ENCODE data around the gene ATAT1. TPM values are rescaled to one million over a fixed set of nuclear protein-coding genes. Genes with fewer than 3 reads are reported as not detected.
"Not testable (repeated sequence)": the region's sequence is repeated elsewhere in the genome, so short reads cannot be mapped to it uniquely, and the experiment has no call there.

ATAT1 gene
- total and polyA plus RNA-seq, 2 of the 13 experiments (the other 11 are each of a cell fraction or from before 2014, with no cell fraction given): 9.2 to 23.6 TPM

DNA sequence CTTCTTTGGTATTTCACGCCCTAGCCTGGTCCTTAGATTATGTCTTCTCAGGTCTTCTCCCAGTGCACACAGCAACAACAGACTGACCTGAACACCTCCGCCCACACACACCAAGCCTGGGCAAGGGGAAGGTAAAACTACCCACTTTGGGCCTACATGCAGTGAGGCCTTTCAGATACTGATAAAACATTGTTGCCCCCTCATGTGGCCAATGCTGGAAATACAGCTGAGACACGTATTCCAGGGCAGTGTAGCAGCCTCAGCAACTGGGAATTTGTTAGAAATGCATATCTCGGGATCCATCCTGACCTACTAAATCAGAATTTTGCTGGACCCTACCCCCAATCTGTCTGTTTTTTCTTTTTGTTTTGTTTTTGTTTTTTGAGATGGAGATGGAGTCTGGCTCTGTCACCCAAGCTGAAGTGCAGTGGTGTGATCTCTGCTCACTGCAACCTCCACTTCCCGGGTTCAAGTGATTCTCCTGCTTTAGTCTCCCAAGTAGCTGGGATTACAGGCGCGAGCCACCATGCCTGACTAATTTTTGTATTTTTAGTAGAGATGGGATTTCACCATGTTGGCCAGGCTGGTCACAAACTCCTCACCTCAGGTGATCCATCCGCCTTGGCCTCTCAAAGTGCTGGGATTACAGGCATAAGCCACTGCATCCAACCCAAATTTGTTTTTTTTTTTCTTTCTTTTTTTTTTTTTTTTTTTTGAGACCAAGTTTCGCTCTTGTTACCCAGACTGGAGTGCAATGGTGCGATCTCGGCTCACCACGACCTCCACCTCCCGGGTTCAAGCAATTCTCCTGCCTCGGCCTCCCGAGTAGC lies 29.1 kb upstream of the ATAT1 start (continued):
- TF ChIP-seq, protein P1, sequence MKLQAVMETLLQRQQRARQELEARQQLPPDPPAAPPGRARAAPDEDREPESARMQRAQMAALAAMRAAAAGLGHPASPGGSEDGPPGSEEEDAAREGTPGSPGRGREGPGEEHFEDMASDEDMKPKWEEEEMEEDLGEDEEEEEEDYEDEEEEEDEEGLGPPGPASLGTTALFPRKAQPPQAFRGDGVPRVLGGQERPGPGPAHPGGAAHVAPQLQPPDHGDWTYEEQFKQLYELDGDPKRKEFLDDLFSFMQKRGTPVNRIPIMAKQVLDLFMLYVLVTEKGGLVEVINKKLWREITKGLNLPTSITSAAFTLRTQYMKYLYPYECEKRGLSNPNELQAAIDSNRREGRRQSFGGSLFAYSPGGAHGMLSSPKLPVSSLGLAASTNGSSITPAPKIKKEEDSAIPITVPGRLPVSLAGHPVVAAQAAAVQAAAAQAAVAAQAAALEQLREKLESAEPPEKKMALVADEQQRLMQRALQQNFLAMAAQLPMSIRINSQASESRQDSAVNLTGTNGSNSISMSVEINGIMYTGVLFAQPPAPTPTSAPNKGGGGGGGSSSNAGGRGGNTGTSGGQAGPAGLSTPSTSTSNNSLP (IDR thresholded peaks at IDR 0.05; ENCODE audit: low read depth, low read length): peak; percentile 80; the same call in 1 of the 2 replicates
- TF ChIP-seq POLR2A (IDR thresholded peaks at IDR 0.05; ENCODE audit: insufficient read depth in 1 of 2, low read depth in 2 of 2, low read length in 2 of 2): peak; percentile 47 to 60; a peak in 2 of 4 replicates
- TF ChIP-seq ZNF124 (CRISPR knock-in tag; IDR thresholded peaks at IDR 0.05): peak; percentile 31; the same call in 1 of the 2 replicates
- TF ChIP-seq HMG20B (CRISPR knock-in tag; conservative IDR thresholded peaks at IDR 0.05): 0 out of 2 replicates have a peak, but pooled peaks have one; percentile 13
- TF ChIP-seq RBM22 (optimal IDR thresholded peaks at IDR 0.05; ENCODE audit: low read length): peak; percentile 57
- 0 out of 2 replicates have a peak, but pooled peaks have one; percentile 21 for TF ChIP-seq KDM4B (CRISPR knock-in tag; IDR thresholded peaks at IDR 0.05)
- peak; percentile 61 for TF ChIP-seq TEAD3 (CRISPR knock-in tag; optimal IDR thresholded peaks at IDR 0.05; ENCODE audit: borderline replicate concordance)
- TF ChIP-seq KDM2A (CRISPR knock-in tag; IDR thresholded peaks at IDR 0.05; ENCODE audit: borderline replicate concordance, low read depth): 0 out of 2 replicates have a peak, but pooled peaks have one; percentile 49
- TF ChIP-seq NR2F6 (IDR thresholded peaks at IDR 0.05): not testable (repeated sequence)
- 0 out of 2 replicates have a peak, but pooled peaks have one; percentile 17 for TF ChIP-seq NR2F6 (CRISPR knock-in tag; IDR thresholded peaks at IDR 0.05)
- TF ChIP-seq, protein P2, sequence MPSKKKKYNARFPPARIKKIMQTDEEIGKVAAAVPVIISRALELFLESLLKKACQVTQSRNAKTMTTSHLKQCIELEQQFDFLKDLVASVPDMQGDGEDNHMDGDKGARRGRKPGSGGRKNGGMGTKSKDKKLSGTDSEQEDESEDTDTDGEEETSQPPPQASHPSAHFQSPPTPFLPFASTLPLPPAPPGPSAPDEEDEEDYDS (CRISPR knock-in tag; IDR thresholded peaks at IDR 0.05): 0 out of 2 replicates have a peak, but pooled peaks have one; percentile 29
- TF ChIP-seq IRF2 (CRISPR knock-in tag; IDR thresholded peaks at IDR 0.05): peak; percentile 46; the same call in 1 of the 2 replicates
- peak; percentile 78; the same call in 1 of the 2 replicates for TF ChIP-seq ZNF331 (CRISPR knock-in tag; IDR thresholded peaks at IDR 0.05)
- TF ChIP-seq ZNF205 (CRISPR knock-in tag; IDR thresholded peaks at IDR 0.05): peak; percentile 42; the same call in 1 of the 2 replicates
- TF ChIP-seq, protein P3, sequence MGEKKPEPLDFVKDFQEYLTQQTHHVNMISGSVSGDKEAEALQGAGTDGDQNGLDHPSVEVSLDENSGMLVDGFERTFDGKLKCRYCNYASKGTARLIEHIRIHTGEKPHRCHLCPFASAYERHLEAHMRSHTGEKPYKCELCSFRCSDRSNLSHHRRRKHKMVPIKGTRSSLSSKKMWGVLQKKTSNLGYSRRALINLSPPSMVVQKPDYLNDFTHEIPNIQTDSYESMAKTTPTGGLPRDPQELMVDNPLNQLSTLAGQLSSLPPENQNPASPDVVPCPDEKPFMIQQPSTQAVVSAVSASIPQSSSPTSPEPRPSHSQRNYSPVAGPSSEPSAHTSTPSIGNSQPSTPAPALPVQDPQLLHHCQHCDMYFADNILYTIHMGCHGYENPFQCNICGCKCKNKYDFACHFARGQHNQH (CRISPR knock-in tag; IDR thresholded peaks at IDR 0.05): peak; percentile 61; the same call in 1 of the 2 replicates
- TF ChIP-seq ZNF605 (CRISPR knock-in tag; IDR thresholded peaks at IDR 0.05): 0 out of 2 replicates have a peak, but pooled peaks have one; percentile 36
- peak; percentile 68; the same call in 1 of the 2 replicates for TF ChIP-seq ERF (CRISPR knock-in tag; IDR thresholded peaks at IDR 0.05)
- TF ChIP-seq, protein P4, sequence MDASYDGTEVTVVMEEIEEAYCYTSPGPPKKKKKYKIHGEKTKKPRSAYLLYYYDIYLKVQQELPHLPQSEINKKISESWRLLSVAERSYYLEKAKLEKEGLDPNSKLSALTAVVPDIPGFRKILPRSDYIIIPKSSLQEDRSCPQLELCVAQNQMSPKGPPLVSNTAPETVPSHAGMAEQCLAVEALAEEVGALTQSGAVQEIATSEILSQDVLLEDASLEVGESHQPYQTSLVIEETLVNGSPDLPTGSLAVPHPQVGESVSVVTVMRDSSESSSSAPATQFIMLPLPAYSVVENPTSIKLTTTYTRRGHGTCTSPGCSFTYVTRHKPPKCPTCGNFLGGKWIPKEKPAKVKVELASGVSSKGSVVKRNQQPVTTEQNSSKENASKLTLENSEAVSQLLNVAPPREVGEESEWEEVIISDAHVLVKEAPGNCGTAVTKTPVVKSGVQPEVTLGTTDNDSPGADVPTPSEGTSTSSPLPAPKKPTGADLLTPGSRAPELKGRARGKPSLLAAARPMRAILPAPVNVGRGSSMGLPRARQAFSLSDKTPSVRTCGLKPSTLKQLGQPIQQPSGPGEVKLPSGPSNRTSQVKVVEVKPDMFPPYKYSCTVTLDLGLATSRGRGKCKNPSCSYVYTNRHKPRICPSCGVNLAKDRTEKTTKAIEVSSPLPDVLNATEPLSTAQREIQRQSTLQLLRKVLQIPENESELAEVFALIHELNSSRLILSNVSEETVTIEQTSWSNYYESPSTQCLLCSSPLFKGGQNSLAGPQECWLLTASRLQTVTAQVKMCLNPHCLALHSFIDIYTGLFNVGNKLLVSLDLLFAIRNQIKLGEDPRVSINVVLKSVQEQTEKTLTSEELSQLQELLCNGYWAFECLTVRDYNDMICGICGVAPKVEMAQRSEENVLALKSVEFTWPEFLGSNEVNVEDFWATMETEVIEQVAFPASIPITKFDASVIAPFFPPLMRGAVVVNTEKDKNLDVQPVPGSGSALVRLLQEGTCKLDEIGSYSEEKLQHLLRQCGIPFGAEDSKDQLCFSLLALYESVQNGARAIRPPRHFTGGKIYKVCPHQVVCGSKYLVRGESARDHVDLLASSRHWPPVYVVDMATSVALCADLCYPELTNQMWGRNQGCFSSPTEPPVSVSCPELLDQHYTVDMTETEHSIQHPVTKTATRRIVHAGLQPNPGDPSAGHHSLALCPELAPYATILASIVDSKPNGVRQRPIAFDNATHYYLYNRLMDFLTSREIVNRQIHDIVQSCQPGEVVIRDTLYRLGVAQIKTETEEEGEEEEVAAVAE (CRISPR knock-in tag; IDR thresholded peaks at IDR 0.05; ENCODE audit: borderline replicate concordance): peak; percentile 39; the same call in 1 of the 2 replicates
- peak; percentile 78 for TF ChIP-seq XRCC5 (optimal IDR thresholded peaks at IDR 0.05; ENCODE audit: low read length)
- peak; percentile 79 for TF ChIP-seq SMC3 (IDR thresholded peaks at IDR 0.05; ENCODE audit: low read length)
- TF ChIP-seq GATAD1 (CRISPR knock-in tag; IDR thresholded peaks at IDR 0.05): peak; percentile 39; the same call in 1 of the 2 replicates
- peak; percentile 67 for TF ChIP-seq STAG1 (CRISPR knock-in tag; IDR thresholded peaks at IDR 0.05)
- peak; percentile 27 to 30; a peak in 2 of 4 replicates for TF ChIP-seq MAFK (conservative IDR thresholded peaks at IDR 0.05 in 1 of 2, IDR thresholded peaks at IDR 0.05 in 1 of 2; ENCODE audit: low read length in 2 of 2)
